NCI-H526 treated with DMSO at 0.1 percent for 48 hours (cell line): ENCODE data around the gene C11orf24.

ENCODE experiments used
- DNase-seq: peaks from one replicate; lab custom pipeline; 2025; lab: John Stamatoyannopoulos, UW

The C11orf24 gene

GRCh38 chr11:68270196-68271022 lies 1.4 kb downstream of the C11orf24 start:
- DNase-seq: no peak

GRCh38 chr11:68269414-68270081 lies 2.2 kb downstream of the C11orf24 start:
- no peak for DNase-seq

- no peak for DNase-seq
Measured at GRCh38 chr11:68267881-68268240, 3.9 kb downstream of the C11orf24 start.

GRCh38 chr11:68266936-68267880 lies 4.6 kb downstream of the C11orf24 start:
- no peak for DNase-seq

DNA sequence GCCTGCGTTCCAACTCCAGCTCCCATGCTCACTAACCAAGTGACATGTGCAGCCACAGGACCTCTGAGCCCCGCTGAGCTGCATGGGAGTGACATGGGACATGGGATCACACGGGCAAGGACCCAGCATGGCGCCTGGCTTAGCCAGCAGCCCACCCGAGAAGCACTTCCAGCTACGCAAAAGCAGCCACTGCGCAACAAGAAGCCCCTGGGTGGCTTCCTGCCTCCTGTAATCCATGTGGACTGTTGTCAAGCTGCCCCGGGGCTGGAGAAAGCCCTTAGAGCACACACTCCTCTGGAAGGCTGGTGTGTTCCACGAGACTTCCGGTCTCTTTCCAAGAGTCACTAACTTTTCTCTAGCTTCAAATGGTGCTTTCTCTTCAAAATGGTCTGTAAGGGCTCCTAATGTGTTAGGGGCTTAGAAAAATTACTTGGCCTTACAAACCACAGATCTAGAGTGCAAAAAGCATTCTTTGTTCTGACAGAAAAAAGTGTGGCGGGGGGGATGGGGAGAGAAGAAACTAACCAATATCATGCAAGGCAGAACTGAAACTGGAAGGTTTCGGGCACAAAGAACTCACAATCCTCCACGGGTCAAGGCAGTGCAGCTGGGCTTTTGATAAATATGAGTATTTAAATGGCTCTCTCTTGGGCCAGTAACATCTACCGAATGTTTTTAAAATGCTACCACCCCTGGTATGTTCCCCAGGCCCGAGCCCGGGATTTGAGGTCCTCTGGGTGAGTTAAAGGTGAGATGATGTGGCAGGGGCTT lies 5.5 kb downstream of the C11orf24 start:
- no peak for DNase-seq

DNA sequence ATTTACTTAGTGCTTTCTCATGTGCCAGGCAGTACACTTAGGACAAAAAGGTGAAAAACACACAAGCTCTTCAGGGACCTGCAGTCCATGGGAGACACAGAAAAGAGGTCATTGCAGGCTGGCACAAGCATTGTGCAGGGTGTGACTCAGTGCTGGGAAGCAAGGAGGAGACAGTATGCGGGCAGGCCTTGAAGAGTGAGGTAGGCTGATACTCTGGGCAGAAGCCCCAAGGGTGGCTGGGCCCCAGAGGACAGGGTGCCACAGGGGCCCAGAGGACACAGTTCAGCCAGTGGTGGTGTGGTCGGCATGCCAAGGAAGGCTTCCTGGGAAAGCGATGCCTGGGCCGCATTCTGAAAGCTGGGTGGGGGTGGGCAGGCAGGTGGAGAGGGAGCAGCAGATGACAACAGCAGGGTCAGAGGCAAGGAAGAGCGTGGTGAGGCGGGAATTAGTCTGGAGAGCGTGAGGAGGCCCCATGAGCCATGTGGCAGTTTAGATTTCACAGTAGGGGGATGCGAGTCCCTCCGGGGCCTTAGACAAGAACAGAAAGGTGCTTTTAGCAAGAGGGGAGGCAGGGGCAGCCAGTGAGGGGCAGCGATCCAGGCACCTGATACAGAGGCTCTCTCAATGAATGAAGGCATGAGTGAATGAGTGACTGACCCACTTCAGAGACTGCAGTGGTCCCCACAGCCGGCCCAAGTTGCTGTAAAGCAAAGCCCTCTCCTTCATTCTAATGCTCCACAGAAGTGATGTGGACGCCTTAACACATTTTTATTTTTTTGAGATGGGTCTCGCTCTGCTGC lies 6.8 kb downstream of the C11orf24 start:
- DNase-seq: no peak

DNA sequence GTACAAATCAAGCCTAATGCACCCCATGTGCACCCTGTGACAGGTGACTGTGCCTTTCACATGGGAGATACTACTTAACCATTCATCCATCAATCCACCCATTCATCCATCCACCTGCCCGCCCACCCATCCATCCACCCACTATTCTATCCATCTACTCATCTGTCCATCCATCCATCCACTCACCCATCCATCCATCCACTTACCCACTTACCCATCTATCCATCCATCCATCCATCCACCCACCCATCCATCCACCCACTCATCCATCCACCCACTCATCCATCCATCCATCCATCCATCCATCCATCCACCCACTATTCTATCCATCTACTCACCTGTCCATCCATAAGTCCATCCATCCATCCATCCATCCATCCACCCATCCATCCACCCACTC lies 7.5 kb downstream of the C11orf24 start:
- DNase-seq: no peak

GRCh38 chr11:68263444-68264035 lies 8.2 kb downstream of the C11orf24 start:
- no peak for DNase-seq

DNA sequence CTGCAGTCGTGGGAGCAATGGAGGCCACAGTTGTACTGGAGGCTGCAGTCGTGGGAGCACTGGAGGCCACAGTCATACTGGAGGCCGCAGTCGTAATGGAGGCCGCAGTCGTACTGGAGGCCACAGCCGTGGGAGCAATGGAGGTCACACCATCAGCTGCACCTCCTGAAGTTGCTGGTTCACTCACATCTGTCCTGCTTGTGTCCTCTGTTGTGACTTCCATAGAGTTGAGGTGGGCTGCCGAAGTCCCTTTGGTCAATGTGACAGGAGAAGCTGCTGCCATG lies 9.3 kb downstream of the C11orf24 start:
- no peak for DNase-seq

DNA sequence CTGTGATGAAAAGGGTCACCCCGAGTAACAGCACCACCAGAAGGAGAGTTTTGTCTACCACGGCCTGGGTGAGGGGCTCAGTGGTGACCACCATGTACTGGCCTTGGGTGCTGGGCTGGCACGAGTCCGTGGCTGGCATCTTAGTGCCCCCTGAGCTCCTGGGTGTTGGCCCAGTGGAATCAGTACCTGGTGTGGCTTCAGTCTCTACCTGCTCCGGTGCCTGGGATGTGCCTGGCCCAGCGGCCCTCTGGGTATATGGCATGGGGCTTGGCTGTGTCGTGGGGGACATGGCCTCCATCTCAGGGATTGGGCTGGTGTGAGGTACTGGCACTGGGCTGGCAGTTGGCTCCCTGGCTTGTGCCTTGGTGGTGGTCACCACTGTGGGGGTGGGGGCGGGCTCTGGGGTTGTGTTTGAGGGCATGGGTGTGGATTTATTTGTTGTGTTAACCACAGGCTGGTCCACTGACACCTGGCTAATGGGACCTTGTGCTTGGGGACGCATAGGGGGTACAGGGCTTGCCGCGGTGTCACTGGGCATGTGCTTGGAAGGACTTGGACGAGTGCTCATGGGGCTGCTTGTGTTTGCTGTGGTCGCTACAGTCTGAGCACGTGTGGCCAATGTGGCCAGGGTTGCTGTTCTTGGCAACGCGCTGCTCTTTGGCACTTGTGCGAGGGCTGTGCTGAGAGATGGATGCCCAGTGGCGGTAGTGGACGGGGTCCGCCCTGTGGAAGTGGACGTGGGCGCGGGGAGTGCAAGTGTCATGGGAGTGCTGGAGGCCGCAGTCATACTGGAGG lies 9.8 kb downstream of the C11orf24 start:
- DNase-seq: no peak

DNA sequence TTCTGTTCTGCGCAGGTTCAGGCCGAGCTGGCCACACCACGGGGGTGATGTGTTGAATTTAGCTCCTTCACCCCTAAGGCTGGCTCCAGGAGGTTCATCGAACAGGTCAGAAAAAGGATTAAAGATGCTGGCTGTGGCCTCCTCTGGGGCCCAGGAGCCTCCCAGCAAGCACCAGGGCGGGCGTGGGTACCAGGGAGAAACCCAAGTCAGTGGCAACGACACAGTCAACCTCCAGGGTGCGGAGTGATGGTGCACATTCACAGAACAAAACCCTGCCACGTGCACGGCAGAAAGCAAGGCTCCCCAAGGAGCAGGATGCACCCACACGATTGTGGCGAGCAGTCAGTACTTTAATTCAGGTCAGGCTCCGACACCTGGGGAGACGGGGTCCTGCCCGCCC lies 10.8 kb downstream of the C11orf24 start:
- DNase-seq: no peak

GRCh38 chr11:68260484-68260883 lies 11.3 kb downstream of the C11orf24 start:
- no peak for DNase-seq

GRCh38 chr11:68259122-68259959 lies 12.4 kb downstream of the C11orf24 start:
- DNase-seq: no peak

DNA sequence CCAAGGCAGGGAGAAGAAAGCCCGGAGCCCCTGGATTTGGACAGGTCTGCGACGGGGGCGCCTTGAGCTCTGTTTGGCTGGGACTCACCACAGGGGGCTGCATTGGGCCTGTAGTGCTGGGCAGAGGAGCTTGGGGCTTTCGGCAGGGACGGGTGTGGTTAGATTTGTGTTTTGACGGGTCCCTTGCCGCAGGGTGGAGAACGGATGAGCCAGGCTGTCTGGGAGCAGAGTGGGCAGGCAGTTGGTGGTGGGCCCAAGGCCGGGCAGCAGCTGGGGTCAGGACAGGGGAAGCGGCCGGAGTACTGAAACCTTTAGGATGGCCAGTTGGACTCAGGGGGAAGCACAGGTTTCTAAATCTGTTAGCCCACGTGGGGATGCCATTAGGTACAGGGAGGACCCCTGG lies 13.4 kb downstream of the C11orf24 start:
- no peak for DNase-seq

DNA sequence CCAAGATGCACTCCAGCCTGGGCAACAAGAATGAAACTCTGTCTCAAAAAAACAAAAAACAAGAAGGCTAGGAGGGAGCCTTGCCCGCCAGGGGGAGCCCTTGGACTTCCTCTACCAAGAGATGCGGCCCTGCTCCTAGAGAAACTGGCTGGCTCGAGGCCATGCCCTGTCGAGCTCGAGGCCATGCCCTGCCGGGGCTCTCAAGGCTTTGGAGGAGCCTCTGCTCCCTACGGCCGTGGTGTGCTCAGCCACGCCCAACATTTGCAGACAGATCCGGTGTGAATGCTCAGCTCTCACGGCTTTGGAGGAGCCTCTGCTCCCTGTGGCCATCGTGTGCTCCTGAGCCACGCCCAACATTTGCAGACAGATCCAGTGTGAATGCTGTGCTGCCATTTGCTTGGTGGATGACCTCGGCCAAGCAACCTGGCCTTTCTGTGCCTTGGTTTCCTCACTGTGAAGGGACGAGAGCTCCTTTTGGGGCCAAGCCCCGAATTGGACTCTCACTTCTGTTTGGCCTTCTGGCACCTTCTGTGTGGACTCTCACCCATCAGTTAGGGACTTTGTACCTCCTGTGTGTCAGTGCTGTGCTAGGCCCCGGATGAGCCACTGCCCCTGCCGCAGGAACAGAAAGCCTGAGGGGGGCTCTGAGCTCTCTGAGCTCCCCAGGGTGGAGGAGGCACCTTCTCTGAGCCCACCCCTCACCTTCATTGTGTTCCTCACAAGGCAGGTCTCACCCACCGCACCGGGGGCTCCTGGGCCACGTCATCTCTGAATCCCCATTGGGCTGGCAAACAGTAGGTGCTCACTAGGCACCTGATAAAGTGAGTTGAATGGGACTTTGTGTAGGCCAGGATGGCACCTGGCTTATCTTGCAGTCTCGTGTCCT lies 14.1 kb downstream of the C11orf24 start:
- peak; percentile 69 for DNase-seq

DNA sequence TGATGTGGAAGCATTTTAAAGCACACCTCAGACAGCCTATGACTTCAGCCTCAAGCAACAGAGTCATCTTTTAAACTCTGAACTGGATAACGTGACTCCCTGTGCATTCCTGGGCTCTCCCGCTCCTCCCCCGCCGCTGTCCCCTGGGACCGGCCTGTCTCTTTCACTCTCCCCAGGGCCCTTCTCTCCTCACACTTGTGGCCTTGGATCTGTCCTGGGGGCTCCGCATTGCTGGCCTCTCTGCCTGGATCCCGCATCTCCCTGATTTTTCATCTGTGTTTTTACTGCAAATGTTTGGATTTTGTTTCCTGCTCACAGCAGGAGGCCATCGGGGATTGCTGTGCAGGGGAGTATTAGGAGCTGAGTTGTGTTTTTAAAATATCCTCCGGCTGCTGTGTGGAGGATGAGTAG lies 15.4 kb downstream of the C11orf24 start:
- DNase-seq: no peak

GRCh38 chr11:68255526-68255925 lies 16.2 kb downstream of the C11orf24 start:
- no peak for DNase-seq

GRCh38 chr11:68254421-68254820 lies 17.4 kb downstream of the C11orf24 start:
- no peak for DNase-seq
